Measurements from ENCODE around the gene MYADM. TPM values are rescaled to one million over a fixed set of nuclear protein-coding genes. Genes with fewer than 3 reads are reported as not detected.
A peak's percentile ranks its signal among the peaks of the same experiment; 100 is the strongest.

MYADM gene
- polyA plus RNA-seq, 3 donors, result 162 to 310 (median 254) TPM

- Mint-ChIP-seq H3K9me3 (peaks cover 0 to 11% (median 5%) of the 10 kb centered on the region in 7 donors), H3K4me3 (peak overlapping the region; percentile 56 to 85), H3K36me3 (peaks cover 3 to 8% of the 10 kb centered on the region in 2 donors), H3K27ac (peak overlapping the region in 2 of 7 donors; percentile 8 to 59), H3K27me3 (ENCODE audit: low read depth in 3 of 3) (peaks cover 21 to 53% (median 43%) of the 10 kb centered on the region in 3 donors), H3K4me1 (peaks cover 17% of the 10 kb centered on the region)
- 4% methylated on average over 14 of the region's 18 CpGs for WGBS (ENCODE audit: insufficient coverage)
- DNase-seq, result no peak
- H3K27ac ChIP-seq (ENCODE audit: low read depth in 1 of 2, low read length in 2 of 2), result no peak overlapping the region
- no peak overlapping the region for H3K9ac ChIP-seq (ENCODE audit: insufficient read depth, low read length, poor library complexity, severe bottlenecking)
- TF ChIP-seq CTCF (IDR thresholded peaks at IDR 0.05), result peak; percentile 52
- peak overlapping the region in 1 of 3 experiments; percentile 63 for H3K4me3 ChIP-seq (replicated peaks in 1 of 3; ENCODE audit: low read depth in 2 of 3, low read length in 3 of 3)
- peaks cover 3 to 12% of the 10 kb centered on the region in 2 donors for H3K9me3 ChIP-seq (replicated peaks in 1 of 2; ENCODE audit: control insufficient read depth in 1 of 2, insufficient read depth in 1 of 2, low read length in 2 of 2)
- H3K4me2 ChIP-seq (replicated peaks; ENCODE audit: extremely low read depth, low read length, poor library complexity, severe bottlenecking), result peak overlapping the region; percentile 72
- no peaks in the 10 kb centered on the region for H3K36me3 ChIP-seq (replicated peaks in 1 of 2; ENCODE audit: control insufficient read depth in 1 of 2, insufficient read depth in 2 of 2, low read length in 2 of 2)
- peaks cover 28 to 40% of the 10 kb centered on the region in 2 donors for H3K4me1 ChIP-seq (ENCODE audit: control insufficient read depth in 1 of 2, insufficient read depth in 2 of 2, low read length in 2 of 2)
- no peak overlapping the region for H2AFZ ChIP-seq (ENCODE audit: insufficient read depth, low read depth, low read length, poor library complexity, severe bottlenecking)
- H4K20me1 ChIP-seq (ENCODE audit: insufficient read depth, low read length), result peaks cover under 1% of the 10 kb centered on the region
- H3K79me2 ChIP-seq (ENCODE audit: insufficient read depth, low read length), result no peaks in the 10 kb centered on the region
- peaks cover 37 to 61% of the 10 kb centered on the region in 2 donors for H3K27me3 ChIP-seq (ENCODE audit: control insufficient read depth in 2 of 2, insufficient read depth in 2 of 2, low read length in 2 of 2)
- intact Hi-C loops (cut with micrococcal nuclease), result loop anchor here (5.0 kb wide), 2 partner anchors 35 to 40 kb away; no protein-coding TSS in a partner anchor
Observed at GRCh38 chr19:53882391-53883050, 14.8 kb downstream of the MYADM start.

GRCh38 chr19:53883231-53883661, 15.6 kb downstream of the MYADM start:
- peaks cover 0 to 11% (median 5%) of the 10 kb centered on the region in 7 donors for H3K9me3 Mint-ChIP-seq
- Histone ChIP-seq H2AFZ (ENCODE audit: insufficient read depth, low read depth, low read length, poor library complexity, severe bottlenecking) (no peak overlapping the region), H3K9me3 (replicated peaks in 1 of 2; ENCODE audit: control insufficient read depth in 1 of 2, insufficient read depth in 1 of 2, low read length in 2 of 2) (peaks cover 3 to 12% of the 10 kb centered on the region in 2 donors), H4K20me1 (ENCODE audit: insufficient read depth, low read length) (no peaks in the 10 kb centered on the region), H3K27ac (ENCODE audit: low read depth in 1 of 2, low read length in 2 of 2) (no peak overlapping the region), H3K4me1 (ENCODE audit: control insufficient read depth in 1 of 2, insufficient read depth in 2 of 2, low read length in 2 of 2) (peaks cover 28 to 40% of the 10 kb centered on the region in 2 donors), H3K4me3 (replicated peaks in 1 of 3; ENCODE audit: low read depth in 2 of 3, low read length in 3 of 3) (no peak overlapping the region), H3K36me3 (replicated peaks in 1 of 2; ENCODE audit: control insufficient read depth in 1 of 2, insufficient read depth in 2 of 2, low read length in 2 of 2) (no peaks in the 10 kb centered on the region), H3K4me2 (replicated peaks; ENCODE audit: extremely low read depth, low read length, poor library complexity, severe bottlenecking) (no peak overlapping the region), H3K9ac (ENCODE audit: insufficient read depth, low read length, poor library complexity, severe bottlenecking) (no peak overlapping the region), H3K27me3 (ENCODE audit: control insufficient read depth in 2 of 2, insufficient read depth in 2 of 2, low read length in 2 of 2) (peaks cover 37 to 66% of the 10 kb centered on the region in 2 donors), H3K79me2 (ENCODE audit: insufficient read depth, low read length) (no peaks in the 10 kb centered on the region)
- no peak overlapping the region for H3K27ac Mint-ChIP-seq
- H3K4me1 Mint-ChIP-seq, result peaks cover 16% of the 10 kb centered on the region
- intact Hi-C loops (cut with micrococcal nuclease), result loop anchor here (5.0 kb wide), 2 partner anchors 36 to 41 kb away; no protein-coding TSS in a partner anchor
- peak overlapping the region in 1 of 2 donors; percentile 85 for H3K4me3 Mint-ChIP-seq
- TF ChIP-seq CTCF (IDR thresholded peaks at IDR 0.05), result no peak
- peaks cover 21 to 53% (median 47%) of the 10 kb centered on the region in 3 donors for H3K27me3 Mint-ChIP-seq (ENCODE audit: low read depth in 3 of 3)
- no peak for DNase-seq
- H3K36me3 Mint-ChIP-seq, result peaks cover 3 to 8% of the 10 kb centered on the region in 2 donors
- 0% methylated on average over 4 of the region's 19 CpGs for WGBS (ENCODE audit: insufficient coverage)
